CD4-positive, alpha-beta T cell treated with Interleukin-15 for 1 hour (primary cell): ENCODE results near the gene ELK3.
A peak's percentile ranks its signal among the peaks of the same experiment; 100 is the strongest.

Experiments
- DNase-seq: peaks from one replicate; pipeline ENCODE4 v3.0.0-alpha.2; 2020

The ELK3 gene

DNA sequence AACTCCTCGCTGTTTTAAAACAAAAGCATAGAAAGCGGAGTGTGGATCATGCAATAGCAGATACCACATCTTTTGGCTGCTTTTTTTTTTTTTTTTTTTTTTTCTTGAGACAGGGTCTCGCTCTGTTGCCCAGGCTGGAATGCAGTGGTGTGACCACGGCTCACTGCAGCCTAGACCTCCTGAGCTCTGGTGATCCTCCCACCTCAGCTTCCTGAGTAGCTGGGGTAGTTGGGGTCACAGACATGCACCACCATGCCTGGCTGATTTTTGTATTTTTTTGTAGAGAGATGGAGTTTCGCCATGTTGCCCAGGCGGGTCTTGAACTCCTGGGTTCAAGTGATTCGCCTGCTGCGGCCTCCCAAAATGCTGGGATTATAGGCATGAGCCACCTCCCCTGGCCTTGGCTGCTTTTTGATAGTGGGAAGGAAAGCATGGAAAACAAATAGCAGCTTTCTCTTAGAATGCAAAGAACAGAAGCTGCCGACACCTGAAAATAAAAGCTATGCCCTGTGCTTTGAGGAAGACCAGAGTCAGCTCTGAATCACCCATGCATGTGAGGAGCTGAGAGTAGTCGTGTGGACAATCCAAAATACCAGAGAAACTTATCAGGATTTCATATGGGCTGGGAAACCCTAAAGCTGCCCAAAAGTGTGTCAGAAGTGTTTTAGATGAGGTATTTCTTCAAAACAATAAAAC is 3.6 kb upstream of the ELK3 start:
- peak; percentile 40 for DNase-seq

DNA sequence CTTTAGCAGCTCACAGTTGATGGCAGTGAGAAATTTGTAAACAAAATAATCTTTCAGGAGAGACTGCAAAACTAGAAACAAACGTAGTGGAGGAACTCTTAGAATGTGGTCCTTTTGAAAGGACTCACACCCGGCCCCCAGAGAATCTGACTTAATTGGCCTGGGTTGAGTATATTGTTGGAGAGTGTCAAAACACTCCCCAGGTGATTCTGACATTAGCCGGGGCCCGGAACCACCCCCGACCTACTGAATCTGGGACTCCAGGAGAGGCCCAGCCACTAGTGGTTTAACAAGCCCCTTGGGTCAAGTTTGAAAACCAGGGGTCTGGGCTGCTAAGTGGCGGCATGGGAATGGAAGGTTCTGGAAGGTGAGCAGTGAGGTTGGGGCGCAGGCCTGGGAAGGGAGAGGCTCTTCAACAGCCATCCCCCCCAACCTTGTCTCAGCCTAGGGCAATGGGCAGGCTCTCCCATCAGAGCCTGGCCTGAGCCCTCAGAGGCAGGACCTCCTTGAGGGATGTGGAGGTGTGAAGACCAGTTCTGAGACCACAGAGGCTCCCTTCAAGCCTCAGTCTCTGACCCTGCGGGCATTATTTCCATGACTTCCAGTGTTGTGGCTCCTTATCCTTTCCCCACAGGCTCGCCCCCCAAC is 1.1 kb upstream of the ELK3 start:
- no peak for DNase-seq

DNA sequence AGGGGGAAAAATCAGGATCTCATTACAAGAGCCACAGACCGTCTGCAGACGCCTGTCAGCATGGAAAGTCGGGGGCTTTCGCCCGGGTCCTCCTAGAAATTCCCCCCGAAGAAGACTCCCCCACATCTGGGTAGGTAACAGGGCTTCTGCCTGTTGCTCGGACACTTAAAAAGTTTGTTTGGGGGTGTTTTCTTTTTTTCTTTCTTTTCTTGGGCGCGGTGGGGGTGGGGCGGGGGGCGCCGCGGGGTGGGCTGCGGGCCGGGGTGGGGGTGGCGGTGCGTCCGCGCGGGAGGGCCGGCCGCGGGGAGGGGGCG is 358 bp downstream of the ELK3 start:
- DNase-seq: no peak

DNA sequence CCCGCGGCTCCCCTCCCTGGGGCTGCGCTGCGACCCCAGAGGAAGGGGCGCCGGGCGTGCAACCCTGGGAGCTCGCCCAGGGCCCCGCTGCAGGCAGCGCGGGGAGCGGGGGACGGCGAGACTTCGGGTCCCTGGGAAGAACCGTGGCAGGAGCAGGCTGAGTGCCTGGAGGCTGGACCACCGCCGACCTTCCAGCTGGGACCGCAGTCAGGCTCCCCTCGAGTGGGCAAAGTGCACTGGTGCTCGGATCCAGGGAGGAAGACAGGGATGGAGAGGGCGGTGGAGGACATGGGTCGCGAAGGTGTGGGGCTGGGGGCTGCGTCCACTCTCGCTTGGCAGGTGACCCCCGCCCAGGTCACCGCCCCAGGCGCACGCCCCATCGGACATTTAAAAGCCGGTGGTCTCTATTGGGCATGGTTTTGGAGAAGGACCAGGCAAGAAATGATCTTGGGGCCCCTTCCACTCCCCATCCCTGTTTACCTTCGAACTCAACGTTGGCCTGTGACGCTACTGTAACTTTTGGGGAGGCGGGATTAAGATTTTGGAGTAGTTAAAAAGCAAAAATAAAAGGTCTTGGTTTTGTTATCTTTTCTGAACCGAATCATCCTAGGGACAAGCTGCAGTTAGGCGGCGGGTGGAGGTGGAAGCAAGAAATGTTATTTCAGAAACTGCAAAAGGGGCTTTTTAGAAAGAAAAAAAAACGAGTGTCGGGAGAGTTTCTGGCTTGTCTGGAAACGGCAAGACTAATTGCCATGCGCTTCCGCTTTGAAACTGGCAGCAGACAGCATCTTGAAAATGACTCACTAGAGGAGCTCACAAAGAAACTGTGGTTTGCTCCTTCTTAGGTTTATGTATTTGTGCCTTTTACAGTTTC is 1.0 kb downstream of the ELK3 start:
- peak; percentile 88 for DNase-seq

DNA sequence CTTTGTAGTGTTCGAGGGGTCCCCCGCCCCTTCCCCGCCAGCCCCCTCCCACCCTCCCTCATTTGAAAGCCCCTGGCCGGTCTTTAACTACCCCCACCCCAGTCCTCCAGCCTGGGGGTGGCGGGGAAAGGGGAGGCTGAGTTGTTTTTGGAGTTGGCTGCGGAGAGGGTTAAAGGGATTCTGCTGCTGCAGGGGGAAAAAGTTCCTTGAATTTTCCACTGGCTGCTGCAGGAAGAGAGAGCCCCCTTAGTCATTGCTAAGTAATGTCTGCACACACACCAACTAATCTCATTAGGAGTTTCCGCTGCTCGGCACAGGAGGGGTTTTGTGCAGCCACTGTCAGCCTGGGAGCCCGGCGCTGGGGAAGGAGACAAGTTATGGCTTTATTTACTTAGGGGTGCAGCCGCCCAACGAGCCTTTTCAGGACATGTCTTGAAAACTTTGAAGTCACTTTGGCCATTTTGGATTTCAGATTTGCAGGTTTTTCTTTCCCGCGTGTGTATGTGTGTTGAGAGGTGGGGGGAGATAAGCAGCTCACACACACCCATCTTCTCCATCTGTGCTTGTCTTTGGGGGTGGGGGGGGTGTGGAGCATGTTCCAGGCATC is 1.8 kb downstream of the ELK3 start:
- DNase-seq: no peak

DNA sequence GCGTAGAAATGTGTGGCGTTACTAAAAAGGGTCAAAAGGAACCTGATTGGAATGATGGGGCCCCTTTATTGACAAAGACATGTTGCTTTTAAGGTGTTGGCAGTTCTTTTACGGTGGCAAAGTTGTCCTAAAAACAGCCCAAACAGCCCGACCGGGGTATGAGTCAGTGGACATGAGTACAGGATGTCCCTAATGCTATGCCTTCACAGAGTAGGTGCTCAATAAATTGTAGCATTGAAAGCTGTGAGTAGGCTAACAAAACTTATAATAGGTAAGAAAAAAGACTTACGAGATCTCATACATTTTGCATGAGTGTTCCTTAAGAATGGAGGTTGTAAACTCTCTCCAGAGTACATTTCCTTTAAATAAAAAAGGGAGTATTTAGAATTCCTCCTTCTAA is 2.6 kb downstream of the ELK3 start:
- peak; percentile 26 for DNase-seq

DNA sequence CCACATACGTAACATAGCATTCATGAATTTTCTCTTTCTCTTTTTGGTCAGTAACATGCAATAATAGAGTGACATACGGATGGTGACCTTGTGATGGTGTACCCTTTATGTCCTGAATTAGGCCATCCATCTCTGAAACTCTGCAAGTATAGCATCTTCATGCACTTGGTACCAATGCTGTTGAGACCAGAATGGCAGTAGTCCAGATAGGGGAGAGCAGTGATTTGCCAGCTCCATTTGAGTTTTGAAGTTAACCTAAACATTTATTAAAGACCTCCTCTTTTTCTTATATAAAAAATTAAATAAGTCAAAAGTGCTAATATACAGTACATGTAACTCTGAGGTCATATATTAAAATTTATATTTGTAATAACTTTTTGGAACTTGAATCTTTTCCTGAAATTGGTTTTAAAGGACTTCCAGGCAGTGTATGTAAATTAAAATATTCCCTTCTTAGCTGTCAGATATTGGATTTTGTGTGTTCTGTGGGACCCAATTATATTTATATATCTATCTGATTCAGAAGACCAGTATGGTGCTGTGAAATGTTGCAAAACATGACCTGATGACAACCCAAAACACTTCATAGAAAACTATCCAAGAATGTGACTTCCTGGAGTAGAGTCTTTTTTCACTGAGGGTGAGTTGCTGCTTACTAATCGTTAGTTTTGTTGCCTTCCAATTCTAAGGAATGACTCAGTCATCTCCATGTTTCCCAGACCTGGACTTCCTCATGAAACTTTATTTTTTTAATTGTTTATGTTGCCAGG is 3.5 kb downstream of the ELK3 start:
- DNase-seq: no peak

DNA sequence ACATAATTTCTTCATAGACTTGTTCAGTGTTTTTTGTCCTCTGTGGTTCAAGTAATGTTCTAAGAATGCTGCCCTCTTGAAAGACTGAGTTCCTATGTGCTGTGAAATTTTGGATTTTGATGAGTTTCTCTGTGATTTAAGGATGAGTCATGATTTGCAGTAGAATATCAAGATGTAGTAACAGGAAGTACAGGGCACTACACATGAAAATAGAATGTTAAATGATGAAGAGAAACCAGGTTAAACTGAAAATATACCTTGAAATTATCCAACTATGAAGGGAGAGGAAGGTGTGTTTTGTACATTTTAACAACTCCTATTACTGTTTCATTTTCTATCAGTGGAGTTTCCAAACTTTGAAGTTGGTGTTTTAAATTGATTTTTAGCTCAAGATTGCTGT is 4.8 kb downstream of the ELK3 start:
- DNase-seq: no peak

DNA sequence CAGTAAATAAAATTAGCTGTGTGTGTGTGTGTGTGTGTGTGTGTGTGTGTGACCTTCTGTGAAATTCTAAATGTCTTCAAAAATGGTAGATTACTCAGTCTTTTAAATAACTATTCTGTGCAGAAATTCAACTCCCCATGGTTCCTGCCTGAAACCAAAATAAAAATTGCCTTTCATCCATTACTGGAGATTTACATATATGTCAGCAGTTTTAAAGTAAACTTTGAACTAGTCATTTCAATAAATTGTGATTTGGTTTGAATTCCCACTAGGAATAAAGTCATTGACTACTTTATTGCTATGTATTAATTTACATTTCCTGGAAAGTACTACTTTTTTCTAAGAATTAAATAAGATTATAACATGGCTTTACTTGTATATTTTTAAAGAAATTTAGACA is 5.3 kb downstream of the ELK3 start:
- no peak for DNase-seq

DNA sequence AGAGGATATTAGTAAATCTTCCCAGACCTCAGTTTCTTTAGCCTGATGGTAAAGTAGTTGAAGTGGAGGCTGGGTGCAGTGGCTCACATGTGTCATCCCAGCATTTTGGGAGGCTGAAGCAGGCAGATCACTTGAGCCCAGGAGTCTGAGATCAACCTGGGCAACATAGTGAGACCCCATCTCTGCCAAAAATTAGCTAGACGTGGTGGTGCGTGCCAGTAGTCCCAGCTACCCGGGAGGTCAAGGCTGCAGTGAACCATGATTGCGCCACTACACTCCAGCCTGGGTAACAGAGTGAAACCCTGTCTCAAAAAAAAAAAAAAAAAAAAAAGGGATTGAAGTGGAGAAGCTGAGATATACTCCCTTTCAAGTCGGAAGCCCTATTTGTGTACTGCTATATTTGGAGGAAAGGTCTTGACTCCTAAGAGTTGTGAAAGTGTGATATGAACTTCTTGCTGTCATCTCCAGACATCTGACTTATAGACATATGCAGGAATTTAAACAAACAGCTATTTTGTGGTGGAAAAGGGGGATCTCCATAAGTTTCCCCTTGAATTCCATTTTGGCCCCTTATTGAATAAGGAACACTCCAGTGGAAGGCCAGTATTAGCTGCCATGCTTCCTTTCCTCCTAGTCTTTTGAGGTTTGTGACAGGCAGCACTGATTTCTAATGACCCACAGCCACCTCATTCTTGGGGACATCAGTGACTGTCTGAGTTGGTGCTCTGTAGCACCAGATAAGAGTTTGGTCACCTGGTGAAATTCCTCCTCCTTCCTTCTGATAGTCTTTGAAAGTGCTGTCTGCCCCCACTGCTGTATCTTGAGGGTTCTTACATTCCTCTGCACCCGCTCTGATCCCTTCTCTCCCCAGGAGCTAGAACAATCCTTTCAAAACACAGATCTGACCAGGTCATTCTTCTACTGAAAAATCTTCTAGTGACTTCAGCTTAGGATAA is 7.4 kb downstream of the ELK3 start:
- DNase-seq: no peak

DNA sequence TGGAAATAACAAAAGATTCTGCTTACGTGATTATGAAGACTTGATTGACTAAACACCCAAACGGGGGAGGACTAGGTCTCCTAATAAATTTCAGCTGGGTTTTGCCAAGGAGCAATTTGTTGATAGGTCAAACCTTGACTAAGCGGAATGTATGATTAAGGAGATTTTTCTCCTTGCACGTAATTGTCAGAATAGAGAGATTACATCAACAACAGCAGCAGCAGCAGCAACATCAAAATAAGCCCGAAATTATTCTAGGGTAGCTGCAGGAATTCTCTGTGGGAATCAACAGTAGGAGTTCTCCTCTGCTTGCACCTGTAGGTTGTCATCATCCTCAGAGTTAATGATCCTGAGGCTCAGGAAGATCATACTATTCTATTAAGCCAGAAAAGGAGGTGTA is 10.2 kb downstream of the ELK3 start:
- DNase-seq: no peak

DNA sequence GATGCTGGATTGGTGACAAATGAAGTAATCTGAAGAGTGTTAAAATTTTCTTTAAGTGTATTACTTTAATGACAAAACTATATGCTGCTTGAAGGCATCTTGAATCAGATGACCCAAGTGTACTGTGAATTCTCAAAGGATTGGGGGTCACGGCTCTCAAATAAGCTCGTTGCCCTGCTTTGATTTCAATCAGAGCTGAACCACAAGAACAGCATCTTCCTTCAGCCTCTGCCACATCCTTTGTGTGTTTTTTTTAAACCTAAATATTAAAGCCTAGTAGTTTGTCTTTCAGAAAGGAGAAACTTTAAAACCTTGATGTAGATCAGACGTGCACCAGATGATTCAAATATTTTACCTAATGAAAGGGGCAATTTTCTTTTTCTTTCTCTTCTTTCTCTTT is 11.7 kb downstream of the ELK3 start:
- no peak for DNase-seq

DNA sequence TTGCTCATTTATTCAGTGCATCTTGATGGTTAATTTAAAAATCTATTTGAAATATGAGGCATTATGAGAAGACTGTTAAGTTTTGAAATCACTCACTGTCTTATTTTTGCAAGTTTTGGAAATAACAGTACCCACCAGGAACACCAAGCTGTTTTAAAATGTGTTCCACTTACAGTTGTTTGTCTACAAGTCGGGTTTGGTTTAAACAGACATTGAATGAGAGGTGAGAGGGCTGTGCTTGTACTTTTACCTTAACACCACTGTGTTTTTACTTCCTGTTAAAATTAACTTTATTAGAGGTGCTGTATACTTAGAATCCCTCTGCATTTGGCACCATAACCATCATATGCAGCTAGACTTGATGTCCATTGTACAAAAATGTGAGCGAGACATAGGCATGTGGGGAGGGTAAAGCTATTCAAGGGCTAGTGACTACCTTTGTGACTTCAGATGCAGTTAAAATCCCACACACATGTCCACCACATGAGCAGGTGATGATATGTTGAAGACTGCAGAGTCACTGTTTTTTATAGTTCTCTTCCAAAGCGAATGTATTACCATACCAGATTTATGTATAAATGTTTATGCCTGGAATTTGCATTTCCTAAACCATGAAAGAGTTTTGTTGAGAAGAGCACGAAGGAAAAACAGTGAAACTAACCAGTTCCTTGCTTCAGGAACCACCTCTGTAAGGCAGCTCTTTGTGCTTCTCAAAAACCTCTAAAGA is 12.9 kb downstream of the ELK3 start:
- DNase-seq: no peak

DNA sequence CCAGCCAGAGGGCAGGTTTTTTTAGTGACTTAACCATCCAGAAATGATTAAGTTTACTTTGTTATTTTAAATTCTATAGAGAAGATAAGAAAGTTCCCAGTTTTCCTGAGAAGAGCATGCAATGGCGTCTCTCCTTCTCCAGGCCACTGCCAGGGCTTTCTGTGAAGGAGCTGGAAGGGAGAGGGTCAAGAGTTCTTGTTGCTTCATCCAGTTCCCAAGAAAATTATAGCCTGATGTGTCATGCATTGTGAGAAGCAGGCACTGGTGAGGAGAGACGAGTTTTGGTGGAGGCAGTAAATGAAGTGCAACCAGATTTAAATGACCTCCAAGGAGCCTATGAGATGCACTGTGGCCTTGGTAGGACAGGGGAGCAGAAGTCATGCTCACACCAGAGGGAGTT is 14.2 kb downstream of the ELK3 start:
- DNase-seq: no peak

DNA sequence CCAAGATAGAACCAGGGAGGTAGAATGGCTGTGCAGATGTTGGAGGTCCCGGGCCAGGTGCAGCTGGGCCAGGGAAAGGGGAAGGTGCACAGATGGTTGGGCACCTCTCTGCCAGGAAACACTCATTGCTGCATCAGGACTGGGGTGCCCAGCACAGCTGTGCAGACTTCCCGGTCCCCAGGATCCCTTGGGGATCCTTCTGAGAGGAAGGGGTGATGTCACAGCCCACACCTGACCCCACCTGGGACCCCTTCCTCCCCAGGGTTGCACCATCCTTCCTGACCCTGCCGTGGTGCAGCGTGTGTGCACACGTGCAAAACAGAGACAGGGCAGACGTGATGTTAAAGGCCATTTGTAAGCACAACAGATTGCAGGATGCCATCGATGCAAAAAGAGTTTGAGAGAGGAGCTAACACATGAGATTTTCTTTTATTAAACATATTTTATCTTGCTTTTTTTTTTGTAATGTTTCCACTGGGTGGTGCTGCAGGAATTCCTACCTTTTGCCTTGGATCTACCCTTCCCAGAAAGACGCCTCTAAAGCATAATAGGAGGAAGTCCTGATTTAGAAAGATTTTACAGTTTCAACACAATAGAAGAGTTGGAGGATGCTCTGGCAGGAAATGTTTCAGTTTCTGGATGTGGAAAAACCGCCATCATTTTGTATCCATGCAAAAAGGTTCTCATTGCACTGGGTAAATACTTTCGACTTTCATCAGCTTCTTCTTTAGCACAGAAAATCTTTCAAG is 14.8 kb downstream of the ELK3 start:
- peak; percentile 59 for DNase-seq

DNA sequence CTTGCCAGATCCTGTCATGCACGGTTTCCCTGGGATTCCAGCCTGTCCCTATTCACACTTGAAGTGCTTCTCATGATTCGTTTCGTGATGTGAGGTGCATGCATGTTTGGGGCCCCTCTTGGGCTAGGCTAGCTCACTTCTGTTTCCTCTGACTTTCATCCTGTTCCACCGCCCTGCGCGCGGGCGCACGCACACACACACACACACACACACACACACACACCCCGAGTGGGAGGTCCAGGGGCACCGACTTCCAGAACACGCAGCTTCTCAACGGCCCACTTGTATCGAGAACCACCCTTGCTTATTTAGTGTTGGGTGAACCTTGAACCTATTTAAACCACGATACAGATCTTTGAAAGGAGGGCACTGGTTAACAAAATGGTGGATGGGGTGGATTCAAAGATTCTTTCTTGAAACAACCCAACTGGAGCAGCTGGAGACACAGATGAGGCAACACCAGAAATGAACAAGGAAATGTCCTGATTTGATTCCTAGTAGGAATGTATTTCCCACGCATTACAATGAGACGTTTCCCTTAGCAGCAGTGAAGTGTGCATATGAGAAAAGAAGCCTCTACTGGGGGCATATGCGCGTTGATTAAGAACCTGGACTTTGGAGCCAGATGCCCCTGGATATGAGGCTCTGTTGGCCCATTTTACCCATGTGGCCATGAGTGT is 16.3 kb downstream of the ELK3 start:
- DNase-seq: peak; percentile 51

DNA sequence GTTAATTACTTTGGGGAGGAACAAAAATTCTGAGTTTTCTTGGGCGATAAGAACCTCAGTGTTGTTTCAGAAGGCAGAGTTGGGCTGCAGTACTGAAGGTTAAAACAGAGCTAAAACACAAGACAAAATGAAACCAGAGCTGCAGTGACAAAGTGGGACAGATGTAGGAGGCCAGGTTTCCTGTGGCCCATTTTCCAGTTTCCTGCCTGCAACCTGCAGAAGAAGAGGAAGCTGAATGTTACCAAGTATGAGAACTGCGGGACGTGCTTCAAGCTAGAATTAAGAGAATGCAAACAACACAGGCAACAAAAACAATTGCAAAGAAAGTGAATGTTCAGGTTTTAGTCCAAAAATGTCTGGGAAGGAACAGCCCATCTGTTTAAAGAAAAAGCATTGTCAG is 17.8 kb downstream of the ELK3 start:
- DNase-seq: no peak

DNA sequence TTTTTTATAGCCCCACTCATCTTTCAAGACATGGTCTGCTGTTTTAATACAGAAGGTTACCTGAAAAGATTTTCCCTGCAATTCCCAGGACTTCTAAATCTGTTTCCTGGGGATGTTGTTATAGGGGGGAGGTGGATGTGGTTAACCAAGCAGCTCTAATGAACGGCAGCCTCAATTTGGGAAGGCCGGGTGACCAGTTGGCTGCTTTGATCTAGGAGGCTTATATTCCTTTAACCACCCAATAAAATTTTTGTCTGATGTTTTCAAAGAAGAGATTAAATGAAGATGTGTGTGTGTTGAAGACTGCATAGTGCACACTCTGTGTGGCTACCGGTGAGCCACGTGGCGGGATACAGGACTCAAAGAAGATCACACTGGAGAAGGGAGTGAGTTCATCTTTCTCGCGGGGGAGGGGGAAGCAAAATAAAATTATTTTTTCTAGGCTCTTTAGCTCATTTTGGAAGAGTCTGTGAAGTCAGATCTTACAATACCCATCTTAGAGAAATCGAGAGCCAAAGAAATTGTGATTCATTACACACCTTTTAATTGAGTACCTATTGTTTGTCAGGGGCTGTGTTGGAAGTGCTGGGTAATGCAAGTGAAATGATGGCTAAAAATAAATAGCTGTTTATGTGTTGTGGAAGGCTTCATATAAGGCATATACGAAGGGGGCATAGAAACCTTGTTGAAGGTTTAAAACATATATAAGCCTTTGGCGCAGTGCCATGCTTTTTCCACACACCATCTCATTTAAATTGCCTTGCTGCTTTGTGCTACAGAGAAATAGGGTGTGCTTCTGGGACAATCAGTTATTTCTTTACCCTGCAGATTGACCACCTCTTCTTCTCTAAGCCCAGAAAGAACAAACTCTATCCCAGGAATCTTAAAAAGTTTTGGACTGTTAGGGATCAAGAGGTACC is 18.5 kb downstream of the ELK3 start:
- no peak for DNase-seq

DNA sequence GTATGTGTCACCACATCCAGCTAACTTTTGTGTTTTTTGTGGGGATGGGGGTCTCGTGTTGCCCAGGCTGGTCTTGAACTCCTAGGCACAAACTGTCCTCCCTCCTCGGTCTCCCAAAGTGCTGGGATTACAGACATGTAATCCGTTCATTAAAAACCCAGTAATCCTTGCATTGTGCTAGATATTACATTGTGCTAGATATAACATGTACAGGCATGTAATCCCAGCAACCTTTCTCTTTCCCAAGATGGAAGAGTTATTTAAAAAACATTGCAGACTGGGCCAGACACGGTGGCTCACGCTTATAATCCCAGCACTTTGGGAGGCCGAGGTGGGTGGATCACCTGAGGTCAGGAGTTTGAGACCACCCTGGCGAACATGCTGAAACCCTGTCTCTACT is 19.7 kb downstream of the ELK3 start:
- DNase-seq: no peak
